ENCODE results near the gene OR10Z1. TPM values are rescaled to one million over a fixed set of nuclear protein-coding genes. Genes with fewer than 3 reads are reported as not detected.

OR10Z1 gene
- total RNA-seq, 1 donor from 2014 or later = not detected

DNA sequence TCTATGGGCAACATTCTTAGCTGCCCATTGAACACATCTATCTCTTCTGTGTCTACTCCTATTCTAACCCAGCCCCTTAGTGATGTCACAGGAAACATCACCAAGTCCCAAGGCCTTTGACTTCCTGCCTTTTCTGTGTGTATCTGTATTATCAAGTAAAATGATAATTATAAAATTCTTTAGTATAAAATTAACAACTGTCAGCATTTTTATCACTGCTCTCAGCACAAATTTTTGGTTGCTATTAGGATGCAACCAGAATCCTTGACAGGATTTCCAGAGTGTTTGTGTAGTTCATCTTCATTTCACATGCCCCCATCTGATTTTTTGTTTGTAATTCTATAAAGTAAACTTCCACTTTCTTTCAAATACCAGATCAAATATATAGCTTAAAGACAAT, 33.8 kb downstream of the OR10Z1 start:
- Mint-ChIP-seq H3K4me1 (ENCODE audit: low read depth) (no peaks in the 10 kb centered on the region), H3K27ac (ENCODE audit: unreplicated experiment) (no peak overlapping the region), H3K4me3 (ENCODE audit: unreplicated experiment) (no peak overlapping the region), H3K9me3 (ENCODE audit: low read depth) (peaks cover 2% of the 10 kb centered on the region), H3K36me3 (ENCODE audit: low read depth) (no peaks in the 10 kb centered on the region), H3K27me3 (ENCODE audit: low read depth) (no peaks in the 10 kb centered on the region)
- DNase-seq (ENCODE audit: low spot score) = no peak
- TF ChIP-seq, protein P1, sequence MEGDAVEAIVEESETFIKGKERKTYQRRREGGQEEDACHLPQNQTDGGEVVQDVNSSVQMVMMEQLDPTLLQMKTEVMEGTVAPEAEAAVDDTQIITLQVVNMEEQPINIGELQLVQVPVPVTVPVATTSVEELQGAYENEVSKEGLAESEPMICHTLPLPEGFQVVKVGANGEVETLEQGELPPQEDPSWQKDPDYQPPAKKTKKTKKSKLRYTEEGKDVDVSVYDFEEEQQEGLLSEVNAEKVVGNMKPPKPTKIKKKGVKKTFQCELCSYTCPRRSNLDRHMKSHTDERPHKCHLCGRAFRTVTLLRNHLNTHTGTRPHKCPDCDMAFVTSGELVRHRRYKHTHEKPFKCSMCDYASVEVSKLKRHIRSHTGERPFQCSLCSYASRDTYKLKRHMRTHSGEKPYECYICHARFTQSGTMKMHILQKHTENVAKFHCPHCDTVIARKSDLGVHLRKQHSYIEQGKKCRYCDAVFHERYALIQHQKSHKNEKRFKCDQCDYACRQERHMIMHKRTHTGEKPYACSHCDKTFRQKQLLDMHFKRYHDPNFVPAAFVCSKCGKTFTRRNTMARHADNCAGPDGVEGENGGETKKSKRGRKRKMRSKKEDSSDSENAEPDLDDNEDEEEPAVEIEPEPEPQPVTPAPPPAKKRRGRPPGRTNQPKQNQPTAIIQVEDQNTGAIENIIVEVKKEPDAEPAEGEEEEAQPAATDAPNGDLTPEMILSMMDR (IDR thresholded peaks at IDR 0.05) = no peak

DNA sequence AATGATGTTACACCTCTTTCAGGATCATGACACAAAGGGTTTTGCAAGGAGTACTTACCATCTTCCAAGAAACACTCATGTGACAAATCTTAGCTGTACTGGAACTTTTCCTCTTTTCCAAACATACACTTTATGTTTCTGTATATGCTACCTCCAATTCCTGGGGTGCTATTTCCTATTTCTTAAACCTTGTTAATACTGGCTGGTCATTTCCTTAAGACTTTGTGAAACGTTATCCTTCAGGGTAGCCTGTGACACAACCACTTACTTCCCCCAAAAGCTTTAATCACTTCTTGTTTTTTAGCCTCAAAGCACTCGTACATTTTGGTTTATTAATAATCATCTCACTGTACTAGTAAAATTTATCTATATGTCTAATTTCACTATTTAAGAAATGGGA, 39.4 kb downstream of the OR10Z1 start:
- no peaks in the 10 kb centered on the region for H3K9me3 Mint-ChIP-seq (ENCODE audit: low read depth)
- no peak for DNase-seq (ENCODE audit: low spot score)
- H3K4me3 Mint-ChIP-seq (ENCODE audit: unreplicated experiment) = no peak overlapping the region
- H3K4me1 Mint-ChIP-seq (ENCODE audit: low read depth) = no peaks in the 10 kb centered on the region
- H3K27ac Mint-ChIP-seq (ENCODE audit: unreplicated experiment) = no peak overlapping the region
- TF ChIP-seq, protein P1 (IDR thresholded peaks at IDR 0.05) = no peak
- H3K27me3 Mint-ChIP-seq (ENCODE audit: low read depth) = no peaks in the 10 kb centered on the region
- no peaks in the 10 kb centered on the region for H3K36me3 Mint-ChIP-seq (ENCODE audit: low read depth)

DNA sequence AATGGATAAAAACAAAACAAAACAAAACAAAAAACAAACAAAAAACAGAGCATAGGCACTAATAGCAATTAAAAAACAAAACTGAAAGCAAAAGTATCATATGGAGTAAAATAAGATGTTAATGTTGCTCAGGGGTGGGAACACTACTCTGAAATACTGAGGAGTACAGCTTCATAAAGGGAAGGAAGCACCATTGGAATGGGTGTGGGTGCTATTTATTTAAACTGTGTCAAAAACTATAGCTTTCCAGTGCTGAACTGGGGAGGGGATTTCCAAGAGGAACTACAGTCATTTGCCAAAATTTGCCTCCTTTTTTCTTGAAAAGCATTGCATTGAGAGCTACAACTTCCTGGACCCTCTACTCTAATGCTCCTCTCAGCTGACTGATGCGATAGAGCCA, 41.4 kb downstream of the OR10Z1 start:
- H3K27me3 Mint-ChIP-seq (ENCODE audit: low read depth) = no peaks in the 10 kb centered on the region
- no peaks in the 10 kb centered on the region for H3K4me1 Mint-ChIP-seq (ENCODE audit: low read depth)
- TF ChIP-seq, protein P1 (IDR thresholded peaks at IDR 0.05) = no peak
- H3K9me3 Mint-ChIP-seq (ENCODE audit: low read depth) = no peaks in the 10 kb centered on the region
- H3K27ac Mint-ChIP-seq (ENCODE audit: unreplicated experiment) = no peak overlapping the region
- no peaks in the 10 kb centered on the region for H3K36me3 Mint-ChIP-seq (ENCODE audit: low read depth)
- H3K4me3 Mint-ChIP-seq (ENCODE audit: unreplicated experiment) = no peak overlapping the region
- no peak for DNase-seq (ENCODE audit: low spot score)

DNA sequence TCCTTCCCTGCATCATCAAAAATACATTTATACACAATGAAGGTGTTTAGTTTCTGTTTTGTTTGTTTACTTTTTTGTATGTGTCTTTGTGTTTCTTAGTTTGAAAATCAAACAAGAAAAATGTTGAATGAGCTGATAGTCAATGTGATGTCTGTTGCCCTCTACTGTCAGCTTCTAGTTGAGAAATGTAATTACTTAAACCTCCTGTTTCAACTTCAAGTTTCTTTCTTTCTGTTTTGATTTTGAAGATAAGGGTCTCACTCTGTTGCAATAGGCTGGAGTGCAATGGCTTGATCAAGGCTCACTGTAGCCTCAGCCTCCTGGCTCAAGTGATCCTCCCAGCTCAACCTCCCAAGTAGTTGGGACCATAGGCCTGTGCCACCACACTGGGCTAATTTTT, 44.0 kb downstream of the OR10Z1 start:
- Mint-ChIP-seq H3K27ac (ENCODE audit: unreplicated experiment) (no peak overlapping the region), H3K9me3 (ENCODE audit: low read depth) (no peaks in the 10 kb centered on the region), H3K4me1 (ENCODE audit: low read depth) (no peaks in the 10 kb centered on the region), H3K4me3 (ENCODE audit: unreplicated experiment) (no peak overlapping the region), H3K27me3 (ENCODE audit: low read depth) (no peaks in the 10 kb centered on the region), H3K36me3 (ENCODE audit: low read depth) (no peaks in the 10 kb centered on the region)
- TF ChIP-seq, protein P1 (IDR thresholded peaks at IDR 0.05) = peak; percentile 32
- no peak for DNase-seq (ENCODE audit: low spot score)

DNA sequence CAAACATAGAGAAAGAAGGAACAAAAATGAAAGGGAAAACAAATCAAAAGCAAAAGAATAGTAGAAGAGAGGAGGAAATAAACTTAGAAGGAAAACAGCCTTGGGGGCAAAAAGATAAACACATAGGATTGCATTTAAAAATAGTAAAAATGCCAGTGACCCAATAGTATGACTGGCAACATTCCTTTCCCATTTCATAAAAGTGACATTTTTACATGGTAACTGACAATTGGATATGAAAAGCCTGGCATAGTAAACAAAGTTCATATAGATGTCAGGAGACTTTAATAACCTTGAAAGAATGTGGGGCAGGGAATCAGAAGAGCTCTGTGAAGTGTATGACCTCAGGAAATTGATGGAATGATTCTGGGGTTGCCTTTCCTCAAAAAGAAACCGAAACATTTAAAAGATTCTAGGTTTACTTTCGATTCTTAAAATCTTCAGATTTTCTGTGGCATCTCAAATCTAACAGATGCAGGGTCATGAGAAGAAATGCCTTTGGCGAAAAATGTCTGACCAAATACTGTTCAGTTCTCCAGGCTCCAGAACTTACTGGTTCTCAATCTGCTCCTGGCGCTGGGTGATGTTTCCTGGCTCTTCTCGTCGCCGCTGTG, 47.8 kb downstream of the OR10Z1 start:
- Mint-ChIP-seq H3K27me3 (ENCODE audit: low read depth) (no peaks in the 10 kb centered on the region), H3K9me3 (ENCODE audit: low read depth) (no peaks in the 10 kb centered on the region), H3K27ac (ENCODE audit: unreplicated experiment) (no peak overlapping the region), H3K4me1 (ENCODE audit: low read depth) (no peaks in the 10 kb centered on the region), H3K4me3 (ENCODE audit: unreplicated experiment) (no peak overlapping the region), H3K36me3 (ENCODE audit: low read depth) (no peaks in the 10 kb centered on the region)
- TF ChIP-seq, protein P1 (IDR thresholded peaks at IDR 0.05) = no peak
- no peak for DNase-seq (ENCODE audit: low spot score)
